ENCODE measurements around the gene ST6GAL1.

Gene ST6GAL1

GRCh38 chr3:187024536-187025226, 94.4 kb downstream of the ST6GAL1 start:
- no peak for DNase-seq

- no peak for DNase-seq
Observed at GRCh38 chr3:187025254-187025655, 94.9 kb downstream of the ST6GAL1 start.

GRCh38 chr3:187025656-187026316, 95.5 kb downstream of the ST6GAL1 start:
- no peak for DNase-seq

- DNase-seq, result no peak
Observed at GRCh38 chr3:187026317-187026670, 96.0 kb downstream of the ST6GAL1 start.

DNA sequence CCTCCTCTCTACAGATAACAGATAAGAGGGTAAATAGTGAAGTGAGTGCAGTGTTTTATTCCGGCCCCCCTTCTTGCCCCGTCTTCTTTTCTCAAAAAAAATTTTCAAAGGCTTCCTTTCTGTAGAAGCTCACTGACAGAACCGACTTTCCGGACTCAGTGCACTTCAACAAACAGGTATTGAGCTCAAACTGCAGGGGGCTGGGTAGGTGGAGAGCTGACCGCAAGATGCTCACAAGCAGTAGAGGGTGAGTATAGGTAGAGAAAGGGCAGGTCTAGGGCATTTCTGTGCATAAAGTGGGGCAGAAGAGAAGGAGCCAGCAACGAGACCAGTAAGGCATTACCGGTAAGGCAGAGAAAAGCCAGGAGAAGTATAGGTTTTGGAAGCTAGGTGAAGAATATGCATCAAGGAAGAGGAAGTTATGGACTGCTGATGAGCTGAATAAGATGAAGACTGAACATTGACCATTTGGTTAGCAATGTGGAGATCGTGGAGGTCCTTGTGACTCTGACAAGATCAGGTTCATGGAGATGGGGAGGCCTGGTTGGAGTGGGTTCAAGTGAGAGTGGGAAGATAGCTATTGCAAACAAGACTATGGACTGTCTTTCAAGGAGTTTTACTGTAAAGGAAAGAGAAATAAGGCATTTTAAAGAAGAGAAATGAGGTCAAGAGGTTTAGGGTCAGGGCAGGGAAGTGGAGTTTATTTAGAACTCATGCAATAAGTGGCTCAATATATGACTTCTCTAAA, 97.4 kb downstream of the ST6GAL1 start:
- no peak for DNase-seq

DNA sequence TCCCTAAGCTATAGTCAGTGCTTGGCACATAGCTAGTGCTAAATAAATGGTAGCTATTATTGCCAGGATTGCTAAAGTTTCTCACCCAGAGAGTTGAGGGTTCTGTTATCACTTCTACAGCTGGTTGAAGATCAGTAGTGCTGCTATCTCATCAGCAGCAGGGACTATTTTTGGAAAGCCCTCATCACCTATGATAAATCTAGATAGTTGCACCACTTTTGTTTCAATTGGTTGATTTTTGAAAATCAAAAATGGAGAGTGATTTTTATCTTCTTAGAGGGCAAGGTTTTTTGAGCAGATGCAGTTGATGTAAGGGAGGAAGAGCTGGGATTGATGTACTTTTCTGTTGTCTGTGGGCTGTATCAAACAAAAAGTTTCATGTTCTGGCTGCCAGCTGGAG, 101.6 kb downstream of the ST6GAL1 start:
- DNase-seq, result no peak

DNA sequence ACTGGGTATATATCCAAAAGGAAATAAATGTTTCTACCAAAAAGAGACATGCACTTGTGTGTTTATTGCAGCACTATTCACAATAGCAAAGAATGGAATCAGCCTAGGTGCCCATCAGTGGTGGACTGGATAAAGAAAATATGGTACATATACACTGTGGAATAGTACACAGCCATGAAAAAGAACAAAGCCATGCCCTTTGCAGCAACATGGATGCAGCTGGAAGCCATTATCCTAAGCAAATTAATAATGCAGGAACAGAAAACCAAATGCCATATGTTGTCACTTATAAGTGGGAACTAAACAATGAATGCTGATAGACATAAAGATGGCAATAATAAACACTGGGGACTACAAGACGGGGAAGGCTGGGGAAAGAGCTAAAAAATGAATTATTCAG, 106.1 kb downstream of the ST6GAL1 start:
- DNase-seq, result no peak

- no peak for DNase-seq
Observed at GRCh38 chr3:187039100-187039722, 108.9 kb downstream of the ST6GAL1 start.

DNA sequence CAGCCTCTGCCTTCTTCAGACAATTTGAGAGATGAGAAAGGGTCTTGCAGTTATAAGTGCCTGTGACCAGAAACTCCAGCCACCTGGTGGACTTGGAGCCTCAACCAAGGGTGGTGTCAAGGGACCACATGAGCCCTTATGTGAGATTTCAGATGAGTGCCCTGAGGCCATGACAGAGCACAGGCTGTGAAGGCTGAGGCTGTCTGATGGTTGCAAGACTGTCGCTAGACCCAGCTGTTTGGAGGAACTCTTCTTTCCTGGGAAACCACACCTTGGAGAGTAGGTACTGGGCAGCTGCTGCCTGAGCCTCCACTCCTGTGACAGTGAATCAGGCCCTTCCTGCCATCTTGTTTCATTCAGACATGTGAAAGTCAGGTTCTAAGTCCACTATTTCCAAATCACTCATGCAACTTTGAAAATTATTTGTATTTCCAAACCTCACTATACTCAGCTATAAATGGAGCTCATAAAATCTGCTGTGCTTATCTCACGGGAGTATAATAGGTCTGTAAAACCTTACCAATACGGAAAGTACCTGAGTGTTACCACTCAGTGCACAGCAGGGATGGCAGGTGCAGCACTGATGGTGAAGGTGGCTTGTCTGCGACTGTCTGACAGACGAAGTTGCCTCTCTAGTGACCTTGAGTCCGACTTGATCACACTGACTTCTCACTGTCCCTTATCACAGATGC, 109.5 kb downstream of the ST6GAL1 start:
- DNase-seq, result no peak

DNA sequence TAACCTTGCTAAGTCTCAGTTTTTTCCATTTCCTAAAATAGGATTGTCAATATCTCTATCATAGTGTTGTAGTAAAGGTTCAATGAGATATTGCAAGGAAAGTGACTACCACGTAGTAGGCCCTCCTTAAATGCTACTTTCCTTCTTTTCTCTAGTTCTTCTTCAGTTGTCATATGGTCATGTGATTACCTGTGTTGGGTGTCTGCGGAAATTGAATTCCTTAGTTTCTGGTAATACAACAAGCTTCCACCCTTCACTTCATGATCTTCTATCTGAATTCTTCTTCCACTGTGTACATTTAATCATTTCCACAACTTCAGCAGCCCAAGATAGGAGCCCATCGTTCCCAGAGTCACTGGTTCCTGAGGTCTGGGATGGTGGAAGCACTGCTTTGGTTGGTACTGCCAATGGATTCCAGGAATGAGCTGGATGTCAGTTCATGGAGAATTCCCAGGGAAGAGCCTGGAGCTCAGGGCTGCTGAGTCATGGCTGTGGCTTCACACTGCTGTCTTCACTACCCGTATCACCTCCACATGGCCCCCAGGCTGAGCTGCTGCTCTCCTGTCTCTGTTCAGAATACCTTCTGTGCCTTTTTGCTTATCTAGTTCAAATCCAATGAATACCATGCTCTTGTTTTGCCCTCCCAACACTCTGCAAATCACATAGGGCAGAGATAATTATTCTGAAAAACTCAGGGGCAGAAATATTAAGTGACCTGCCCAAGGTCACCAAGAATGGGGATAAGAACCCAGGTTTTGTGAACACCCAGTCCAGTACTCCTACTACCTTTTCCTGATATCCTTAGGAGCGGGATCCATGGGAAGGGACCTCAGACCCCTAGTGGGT, 110.4 kb downstream of the ST6GAL1 start:
- peak; percentile 73 for DNase-seq

- DNase-seq, result peak; percentile 65
Observed at GRCh38 chr3:187041362-187042307, 111.3 kb downstream of the ST6GAL1 start.

DNA sequence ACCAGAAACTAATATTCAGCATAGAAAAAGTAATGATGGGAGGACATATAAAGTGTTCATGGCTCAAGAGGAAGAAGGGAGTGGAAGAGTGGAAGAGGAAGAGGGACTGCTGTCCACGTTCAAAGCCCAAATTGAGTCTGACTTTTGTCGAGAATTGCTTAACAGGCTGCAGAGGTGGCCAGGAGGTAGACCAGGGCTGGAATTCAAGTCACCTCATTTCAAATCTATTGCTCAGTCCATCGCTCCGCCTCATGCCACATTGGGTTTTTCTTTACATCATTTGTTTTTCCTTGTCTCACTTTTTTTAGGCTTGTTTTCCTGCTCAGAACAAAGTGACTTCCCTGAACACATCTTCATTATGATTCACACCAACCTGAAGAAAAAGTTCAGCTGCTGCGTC, 112.0 kb downstream of the ST6GAL1 start:
- DNase-seq, result no peak

- DNase-seq, result no peak
Observed at GRCh38 chr3:187042874-187043458, 112.6 kb downstream of the ST6GAL1 start.

DNA sequence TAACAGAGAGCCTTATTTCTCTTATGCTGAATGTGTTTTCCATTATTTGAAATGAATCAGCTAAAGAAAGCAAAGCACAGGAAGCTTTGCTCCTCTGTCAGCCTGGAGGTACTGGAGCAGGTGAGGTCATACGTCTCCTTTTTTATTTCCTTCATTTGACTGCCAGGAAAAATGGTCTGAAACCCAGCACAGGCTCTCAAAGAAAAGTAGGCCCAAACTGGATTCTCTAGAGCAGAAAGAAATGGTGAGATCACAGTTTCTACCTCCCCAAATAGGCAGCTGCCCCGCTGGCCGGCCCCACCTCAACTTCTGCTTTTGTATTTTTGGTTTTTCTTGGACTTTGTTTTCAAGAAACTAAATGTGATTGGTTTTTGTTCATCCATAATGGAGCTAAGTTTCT, 113.9 kb downstream of the ST6GAL1 start:
- no peak for DNase-seq

GRCh38 chr3:187044867-187045552, 114.7 kb downstream of the ST6GAL1 start:
- DNase-seq, result no peak

DNA sequence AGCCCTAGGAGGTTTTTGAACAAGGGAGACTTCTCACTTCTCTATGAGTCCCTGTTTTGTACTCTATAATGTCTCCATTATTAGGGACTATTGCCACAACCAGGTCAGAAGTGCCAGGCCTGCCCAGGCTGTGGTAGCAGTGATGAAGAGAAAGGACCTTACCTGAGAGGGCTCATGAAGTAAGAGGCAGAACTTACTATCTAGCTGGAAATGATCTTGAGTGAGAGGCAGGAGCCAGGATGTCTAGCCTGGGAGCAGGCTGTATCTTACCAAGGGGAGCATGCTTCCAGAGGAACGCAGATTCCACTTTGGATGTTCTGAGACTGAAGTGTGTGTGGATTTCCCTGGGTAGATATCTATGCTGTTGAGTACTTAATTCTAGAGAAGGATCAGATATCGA, 115.7 kb downstream of the ST6GAL1 start:
- no peak for DNase-seq

- DNase-seq, result no peak
Observed at GRCh38 chr3:187049462-187050101, 119.3 kb downstream of the ST6GAL1 start.

GRCh38 chr3:187051066-187051465, 120.7 kb downstream of the ST6GAL1 start:
- DNase-seq, result no peak
